ENCODE measurements around the gene S100A9.
"Not testable (repeated sequence)": the region's sequence is repeated elsewhere in the genome, so short reads cannot be mapped to it uniquely, and the experiment has no call there.

S100A9 gene

GRCh38 chr1:153407274-153407673 lies 49.6 kb downstream of the S100A9 start:
- DNase-seq (ENCODE audit: low read depth), result not testable (repeated sequence)
